ENCODE data around the gene THADA.

GRCh38 chr2:43358410-43359201 is 237.2 kb downstream of the THADA start:
- no peak for TF ChIP-seq CTCF (conservative IDR thresholded peaks at IDR 0.05; ENCODE audit: low read length)
- TF ChIP-seq EZH2phosphoT487 (IDR thresholded peaks at IDR 0.05; ENCODE audit: borderline replicate concordance, low read depth, low read length) = no peak

Data from OCI-LY7 (cell line).